Measurements from ENCODE around the gene HMG20B.

DNA sequence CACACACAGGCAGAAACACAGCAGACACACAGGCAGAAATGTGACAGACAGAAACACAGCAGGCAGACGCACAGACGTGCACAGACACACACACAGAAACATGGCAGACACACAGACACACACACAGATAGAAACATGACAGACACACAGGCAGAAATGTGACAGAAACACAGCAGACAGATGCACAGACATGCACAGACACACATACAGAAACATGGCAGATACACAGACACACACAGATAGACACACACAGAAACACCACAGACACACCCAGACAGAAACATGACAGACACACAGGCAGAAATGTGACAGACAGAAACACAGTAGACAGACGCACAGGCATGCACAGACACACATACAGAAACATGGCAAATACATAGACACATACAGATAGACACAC lies 32.6 kb downstream of the HMG20B start:
- TF ChIP-seq, protein P1, sequence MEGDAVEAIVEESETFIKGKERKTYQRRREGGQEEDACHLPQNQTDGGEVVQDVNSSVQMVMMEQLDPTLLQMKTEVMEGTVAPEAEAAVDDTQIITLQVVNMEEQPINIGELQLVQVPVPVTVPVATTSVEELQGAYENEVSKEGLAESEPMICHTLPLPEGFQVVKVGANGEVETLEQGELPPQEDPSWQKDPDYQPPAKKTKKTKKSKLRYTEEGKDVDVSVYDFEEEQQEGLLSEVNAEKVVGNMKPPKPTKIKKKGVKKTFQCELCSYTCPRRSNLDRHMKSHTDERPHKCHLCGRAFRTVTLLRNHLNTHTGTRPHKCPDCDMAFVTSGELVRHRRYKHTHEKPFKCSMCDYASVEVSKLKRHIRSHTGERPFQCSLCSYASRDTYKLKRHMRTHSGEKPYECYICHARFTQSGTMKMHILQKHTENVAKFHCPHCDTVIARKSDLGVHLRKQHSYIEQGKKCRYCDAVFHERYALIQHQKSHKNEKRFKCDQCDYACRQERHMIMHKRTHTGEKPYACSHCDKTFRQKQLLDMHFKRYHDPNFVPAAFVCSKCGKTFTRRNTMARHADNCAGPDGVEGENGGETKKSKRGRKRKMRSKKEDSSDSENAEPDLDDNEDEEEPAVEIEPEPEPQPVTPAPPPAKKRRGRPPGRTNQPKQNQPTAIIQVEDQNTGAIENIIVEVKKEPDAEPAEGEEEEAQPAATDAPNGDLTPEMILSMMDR (IDR thresholded peaks at IDR 0.05; ENCODE audit: control extremely low read depth in 1 of 3, insufficient read depth in 1 of 3, low read depth in 1 of 3, low read length in 3 of 3), result no peak
- TF ChIP-seq RNF2 (IDR thresholded peaks at IDR 0.05; ENCODE audit: borderline replicate concordance, low read depth, low read length, missing control alignments, poor library complexity, severe bottlenecking) (no peak), SIN3A (conservative IDR thresholded peaks at IDR 0.05 in 1 of 2, IDR thresholded peaks at IDR 0.05 in 1 of 2; ENCODE audit: low read depth in 1 of 2, low read length in 2 of 2) (no peak), JUN (IDR thresholded peaks at IDR 0.05; ENCODE audit: low read depth, low read length) (no peak), TAF1 (IDR thresholded peaks at IDR 0.05; ENCODE audit: low read depth, low read length) (no peak), RAD21 (IDR thresholded peaks at IDR 0.05 in 1 of 2, conservative IDR thresholded peaks at IDR 0.05 in 1 of 2; ENCODE audit: low read depth in 2 of 2, low read length in 2 of 2) (no peak), BRCA1 (IDR thresholded peaks at IDR 0.05; ENCODE audit: low read depth, low read length) (no peak)
